ENCODE results near the gene SLN.

SLN gene

DNA sequence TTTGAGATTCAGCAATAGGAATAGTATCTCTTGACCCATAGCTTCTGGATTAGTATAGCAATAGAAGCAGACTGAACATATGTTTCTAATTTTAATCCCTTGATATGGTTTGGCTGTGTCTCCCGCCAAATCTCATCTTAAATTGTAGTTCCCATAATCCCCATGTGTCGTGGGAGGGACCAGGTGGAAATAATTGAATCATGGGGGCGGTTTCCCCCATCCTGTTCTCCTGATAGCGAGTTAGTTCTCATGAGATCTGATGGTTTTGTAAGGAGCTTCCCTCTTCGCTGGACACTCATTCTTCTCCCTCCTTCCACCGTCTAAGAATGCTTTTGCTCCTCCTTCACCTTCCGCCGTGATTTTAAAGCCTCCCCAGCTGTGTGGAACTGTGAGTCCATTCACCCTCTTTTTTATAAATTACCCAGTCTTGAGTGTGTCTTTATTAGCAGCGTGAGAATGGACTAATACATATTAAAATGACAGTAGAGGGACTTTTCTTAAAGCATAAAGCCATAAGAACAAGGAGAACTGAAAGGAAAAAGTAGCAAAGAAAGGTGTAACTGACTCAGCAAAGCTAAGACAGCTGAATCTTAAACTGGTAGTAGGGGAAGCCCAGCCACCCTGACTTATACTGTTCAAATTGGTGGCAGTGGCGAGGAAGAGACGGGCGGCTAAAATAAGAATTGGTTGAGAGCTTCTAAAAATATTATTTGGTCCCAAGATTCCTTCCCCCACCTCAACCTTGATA is 20.3 kb upstream of the SLN start:
- intact Hi-C loops (cut with DNase I; ENCODE audit: low total_unique reads), result no loop called here
- DNase-seq, result no peak
- TF ChIP-seq, protein P1, sequence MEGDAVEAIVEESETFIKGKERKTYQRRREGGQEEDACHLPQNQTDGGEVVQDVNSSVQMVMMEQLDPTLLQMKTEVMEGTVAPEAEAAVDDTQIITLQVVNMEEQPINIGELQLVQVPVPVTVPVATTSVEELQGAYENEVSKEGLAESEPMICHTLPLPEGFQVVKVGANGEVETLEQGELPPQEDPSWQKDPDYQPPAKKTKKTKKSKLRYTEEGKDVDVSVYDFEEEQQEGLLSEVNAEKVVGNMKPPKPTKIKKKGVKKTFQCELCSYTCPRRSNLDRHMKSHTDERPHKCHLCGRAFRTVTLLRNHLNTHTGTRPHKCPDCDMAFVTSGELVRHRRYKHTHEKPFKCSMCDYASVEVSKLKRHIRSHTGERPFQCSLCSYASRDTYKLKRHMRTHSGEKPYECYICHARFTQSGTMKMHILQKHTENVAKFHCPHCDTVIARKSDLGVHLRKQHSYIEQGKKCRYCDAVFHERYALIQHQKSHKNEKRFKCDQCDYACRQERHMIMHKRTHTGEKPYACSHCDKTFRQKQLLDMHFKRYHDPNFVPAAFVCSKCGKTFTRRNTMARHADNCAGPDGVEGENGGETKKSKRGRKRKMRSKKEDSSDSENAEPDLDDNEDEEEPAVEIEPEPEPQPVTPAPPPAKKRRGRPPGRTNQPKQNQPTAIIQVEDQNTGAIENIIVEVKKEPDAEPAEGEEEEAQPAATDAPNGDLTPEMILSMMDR (IDR thresholded peaks at IDR 0.05), result no peak
- no peak overlapping the region for H3K4me3 ChIP-seq
- H3K36me3 ChIP-seq, result no peaks in the 10 kb centered on the region
- H3K27ac ChIP-seq, result no peak overlapping the region
- H3K27me3 ChIP-seq, result no peaks in the 10 kb centered on the region
- H3K9me3 ChIP-seq, result no peaks in the 10 kb centered on the region
- no peaks in the 10 kb centered on the region for H3K4me1 ChIP-seq

DNA sequence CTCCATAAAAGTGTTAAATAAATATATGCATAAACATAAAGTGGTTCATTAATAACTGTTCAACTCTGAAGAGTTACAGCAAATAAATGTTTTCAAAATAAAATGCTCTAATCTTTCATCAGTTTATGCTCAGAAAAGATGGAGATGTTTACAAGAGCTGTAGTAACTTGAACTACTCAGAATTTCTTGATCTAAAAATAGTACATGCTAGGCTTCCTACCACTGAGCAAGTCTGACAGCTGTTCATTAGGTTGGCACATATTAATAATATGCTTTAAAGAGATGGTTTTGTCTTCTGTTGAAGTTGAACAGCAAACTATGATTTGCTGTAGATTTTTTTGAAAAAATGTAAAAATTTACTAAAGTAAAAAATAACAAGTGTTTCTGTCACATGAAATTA is 10.8 kb upstream of the SLN start:
- Histone ChIP-seq H3K27ac (no peak overlapping the region), H3K4me1 (peaks cover 0 to 10% (median 0%) of the 10 kb centered on the region in 4 donors), H3K4me3 (no peak overlapping the region), H3K9me3 (no peaks in the 10 kb centered on the region), H3K36me3 (no peaks in the 10 kb centered on the region), H3K27me3 (no peaks in the 10 kb centered on the region)
- TF ChIP-seq, protein P1 (IDR thresholded peaks at IDR 0.05), result no peak
- no peak for DNase-seq
- intact Hi-C loops (cut with DNase I; ENCODE audit: low total_unique reads), result no loop called here

DNA sequence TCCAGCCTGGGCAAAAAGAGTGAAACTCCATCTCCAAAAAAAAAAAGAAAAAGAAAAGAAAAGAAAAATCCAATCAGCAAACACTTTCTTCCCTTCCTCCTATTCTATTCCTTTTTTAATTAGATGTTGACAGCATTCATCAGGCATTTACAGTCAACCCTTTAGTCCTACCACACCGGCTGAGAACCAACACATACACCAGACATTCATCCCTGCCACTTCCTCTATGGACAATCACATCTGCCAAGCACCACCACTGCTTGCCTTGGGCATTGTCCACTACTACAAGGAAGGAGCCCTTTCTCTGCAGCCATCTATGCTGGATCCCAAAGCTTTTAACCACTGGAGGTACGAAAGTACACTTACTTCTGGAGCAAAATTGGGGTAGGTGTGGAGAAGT is 9.4 kb upstream of the SLN start:
- intact Hi-C loops (cut with DNase I; ENCODE audit: low total_unique reads), result no loop called here
- Histone ChIP-seq H3K36me3 (no peaks in the 10 kb centered on the region), H3K9me3 (no peaks in the 10 kb centered on the region), H3K4me3 (no peak overlapping the region), H3K27me3 (no peaks in the 10 kb centered on the region), H3K27ac (no peak overlapping the region), H3K4me1 (peaks cover 0 to 10% (median 0%) of the 10 kb centered on the region in 4 donors)
- TF ChIP-seq, protein P1 (IDR thresholded peaks at IDR 0.05), result no peak
- no peak for DNase-seq

DNA sequence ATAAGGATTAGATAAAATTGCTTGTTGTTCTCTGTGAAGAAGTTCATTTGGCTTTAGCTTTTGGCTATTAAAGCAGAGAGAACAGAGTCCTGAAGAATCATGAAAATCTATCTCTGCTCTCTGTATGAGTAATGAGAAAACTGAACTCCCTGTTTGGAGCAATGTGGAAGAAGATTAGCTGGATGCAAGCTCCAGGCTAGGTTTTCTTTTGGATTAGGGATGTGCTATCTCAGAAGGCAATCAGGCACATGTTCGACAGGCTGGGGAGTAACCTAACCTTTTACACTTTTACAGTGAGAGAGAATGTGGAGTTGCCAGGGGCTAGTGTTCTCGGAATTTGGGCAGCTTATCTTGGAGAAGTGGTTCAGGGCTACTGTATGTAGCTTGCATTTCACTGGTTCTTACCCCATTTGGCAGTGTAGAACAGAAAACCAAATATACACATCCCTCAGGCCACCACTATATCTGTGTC is 8.5 kb upstream of the SLN start:
- DNase-seq, result no peak
- Histone ChIP-seq H3K27me3 (no peaks in the 10 kb centered on the region), H3K9me3 (no peaks in the 10 kb centered on the region), H3K27ac (no peak overlapping the region), H3K4me3 (no peak overlapping the region), H3K36me3 (no peaks in the 10 kb centered on the region), H3K4me1 (peaks cover 0 to 10% (median 0%) of the 10 kb centered on the region in 4 donors)
- intact Hi-C loops (cut with DNase I; ENCODE audit: low total_unique reads), result no loop called here
- TF ChIP-seq, protein P1 (IDR thresholded peaks at IDR 0.05), result no peak

DNA sequence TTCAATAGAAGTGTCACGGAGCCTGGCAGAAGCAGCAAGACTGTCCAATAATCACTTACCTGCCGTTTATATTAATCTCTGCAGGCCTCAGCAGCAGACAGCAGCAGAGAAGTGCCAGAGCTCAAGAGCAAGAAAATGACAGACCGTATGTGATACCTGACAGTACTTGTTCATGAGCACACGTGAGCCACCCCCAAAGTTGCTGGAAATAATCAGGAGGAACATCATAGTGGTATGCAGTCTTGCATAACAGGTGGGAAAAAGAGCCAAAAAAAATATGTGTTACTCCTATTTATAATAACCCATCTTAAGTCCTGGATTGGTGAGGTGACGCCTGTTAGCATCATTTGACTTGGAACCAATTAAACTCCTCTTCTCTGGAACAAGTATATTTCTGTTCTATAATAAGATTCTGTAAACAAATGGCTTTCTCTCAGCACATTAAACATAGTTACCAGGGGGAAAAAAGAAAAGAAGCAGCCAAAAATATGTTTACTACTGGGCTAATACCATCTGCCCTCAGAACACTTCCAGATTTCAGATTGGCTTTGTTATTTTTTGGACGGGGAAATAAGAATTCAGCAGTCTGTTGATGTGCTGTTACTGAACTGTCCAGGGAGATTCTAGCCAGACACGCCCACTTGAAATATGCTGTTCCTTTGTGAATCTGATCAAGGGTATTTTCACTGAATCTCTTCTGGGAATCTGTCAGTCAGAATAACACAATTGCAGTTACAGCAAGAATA is 7.9 kb upstream of the SLN start:
- Histone ChIP-seq H3K27me3 (no peaks in the 10 kb centered on the region), H3K36me3 (no peaks in the 10 kb centered on the region), H3K27ac (no peak overlapping the region), H3K9me3 (no peaks in the 10 kb centered on the region), H3K4me3 (no peak overlapping the region), H3K4me1 (peaks cover 0 to 10% (median 0%) of the 10 kb centered on the region in 4 donors)
- TF ChIP-seq, protein P1 (IDR thresholded peaks at IDR 0.05), result no peak
- no peak for DNase-seq
- intact Hi-C loops (cut with DNase I; ENCODE audit: low total_unique reads), result no loop called here

Data from tibial artery (tissue), 4 donors.